ENCODE data around the gene CSTPP1.

- TF ChIP-seq CTCF (IDR thresholded peaks at IDR 0.05) (no peak), ZFX (IDR thresholded peaks at IDR 0.05; ENCODE audit: borderline replicate concordance) (no peak)
Measured at GRCh38 chr11:46969379-46969778, 32.8 kb downstream of the CSTPP1 start.

Data from 22Rv1 (cell line).